ENCODE results near the gene ZNF775.

- TF ChIP-seq CTCF (IDR thresholded peaks at IDR 0.05) (no peak), POLR2A (IDR thresholded peaks at IDR 0.05) (no peak)
Observed at GRCh38 chr7:150376560-150376959, 2.6 kb upstream of the ZNF775 start.

All from esophagus squamous epithelium (tissue), 4 donors.